Upper lobe of left lung (tissue), 6 donors: ENCODE results near the gene PPM1A. TPM values are rescaled to one million over a fixed set of nuclear protein-coding genes. Genes with fewer than 3 reads are reported as not detected.
"Not testable (repeated sequence)": the region's sequence is repeated elsewhere in the genome, so short reads cannot be mapped to it uniquely, and the experiment has no call there.

Experiments used
- ATAC-seq, 2 donors: fragments of 200-7000 bp; cut with Tn5 transposase; one replicate each; pipeline ENCODE4 v1.9.1; 2022; ENCODE audit warnings: mild to moderate bottlenecking in 2 of 2, moderate library complexity in 2 of 2; ENCODE audit not compliant: low FRiP score in 2 of 2
- DNase-seq, 2 donors: peaks; one replicate each; pipeline ENCODE4 v3.0.0-alpha.2; 2019 to 2020
- H3K27ac ChIP-seq, 4 donors: fragments of 200-600 bp; sonication (generic); one replicate each; pipeline ENCODE4 v1.5.1; 2016 to 2019
- H3K27me3 ChIP-seq, 4 donors: fragments of 200-600 bp; sonication (generic); one replicate each; pipeline ENCODE4 v1.5.1; 2017 to 2019
- H3K36me3 ChIP-seq, 4 donors: fragments of 200-600 bp; sonication (generic); one replicate each; pipeline ENCODE4 v1.5.1; 2016 to 2019
- H3K4me1 ChIP-seq, 4 donors: fragments of 200-600 bp; sonication (generic); one replicate each; pipeline ENCODE4 v1.5.1; 2018 to 2019
- H3K4me3 ChIP-seq, 4 donors: fragments of 200-600 bp; sonication (generic); one replicate each; pipeline ENCODE4 v1.5.1; 2017 to 2019; ENCODE audit warnings: mild to moderate bottlenecking in 2 of 4, moderate library complexity in 1 of 4
- H3K9me3 ChIP-seq, 4 donors: fragments of 200-600 bp; sonication (generic); one replicate each; pipeline ENCODE4 v1.5.1; 2018 to 2019
- EP300 ChIP-seq, 4 donors: sonication (generic); formaldehyde crosslinking; IDR thresholded peaks; one replicate each; pipeline ENCODE4 v1.5.1; 2017; ENCODE audit warnings: antibody characterized with exemption in 4 of 4, control low read depth in 2 of 4
- POLR2A ChIP-seq, 4 donors: fragments of 450-650 bp; IDR thresholded peaks; one replicate each; pipeline ENCODE4 v1.5.1; 2016 to 2017; ENCODE audit warnings: antibody characterized with exemption in 4 of 4, mild to moderate bottlenecking in 2 of 4
- POLR2AphosphoS5 ChIP-seq, 2 donors: sonication (generic); formaldehyde crosslinking; IDR thresholded peaks; one replicate each; pipeline ENCODE4 v1.5.1; 2017; ENCODE audit warnings: antibody characterized with exemption in 2 of 2
- WGBS, 2 donors: methylation state at CpG; one replicate each; pipeline ENCODE4 v1.1.5; 2017 to 2018; 5-methylcytosine and 5-hydroxymethylcytosine counted together
- total RNA-seq, 6 donors: library from RNA; depleted of rRNA in 4 of 6; stranded (reverse); fragments of >200 nt in 4 of 6; gene quantifications; one replicate each; pipeline versions ENCODE4 v1.1.0 to v1.2.1, GENCODE V29; 2016 to 2021
- TF ChIP-seq, protein P1 (sequence below), 6 experiments: fragments of 450-650 bp in 4 of 6; fragments of 200-600 bp in 2 of 6; sonication (generic) in 2 of 6; IDR thresholded peaks; one replicate each; pipeline ENCODE4 v1.5.1; 2016 to 2019; ENCODE audit warnings: antibody characterized with exemption in 6 of 6
- donor health status: DM: no; HTN: no; CAD: no; lungs with moderate emphysema.
- donor health status: DM: no; HTN: yes; CAD: no; lungs with severe emphysema.

Gene PPM1A
- total RNA-seq, 6 donors from 2014 or later = 20.5 to 71.8 (median 43.7) TPM

GRCh38 chr14:60315196-60315990, 66.4 kb downstream of the PPM1A start:
- Histone ChIP-seq H3K9me3 (no peaks in the 10 kb centered on the region), H3K36me3 (no peaks in the 10 kb centered on the region), H3K4me1 (no peaks in the 10 kb centered on the region), H3K27ac (no peak overlapping the region), H3K27me3 (no peaks in the 10 kb centered on the region), H3K4me3 (no peak overlapping the region)
- DNase-seq = no peak
- 68 to 78% methylated on average over 5 to 8 of the region's 8 CpGs for WGBS, 2 donors
- no peak for TF ChIP-seq POLR2AphosphoS5 (IDR thresholded peaks at IDR 0.05)
- no peak for TF ChIP-seq POLR2A (IDR thresholded peaks at IDR 0.05)
- no peak for TF ChIP-seq EP300 (IDR thresholded peaks at IDR 0.05)
- ATAC-seq = no peak

DNA sequence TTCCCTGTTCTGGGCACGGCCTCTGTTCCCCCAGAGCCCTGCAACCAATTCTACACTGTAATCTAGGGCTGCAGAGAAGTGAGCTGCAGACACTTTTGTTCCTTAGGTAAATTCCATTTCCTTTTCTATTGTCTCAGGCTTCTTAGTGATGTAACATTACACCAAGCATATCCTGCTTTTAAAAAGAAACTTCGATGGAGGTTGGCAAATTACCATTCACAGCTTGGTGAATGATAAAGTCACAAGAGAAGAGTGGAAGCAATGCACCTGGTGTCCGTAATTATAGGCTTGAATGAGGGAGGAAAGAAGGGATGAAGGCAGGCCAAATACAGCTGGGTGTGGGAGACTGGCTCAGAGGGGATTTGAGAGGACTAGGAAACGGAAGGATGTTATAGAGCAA, 68.6 kb downstream of the PPM1A start:
- WGBS, 2 donors = 51 to 54% methylated on average over 4 of the region's 4 CpGs
- Histone ChIP-seq H3K4me1 (no peaks in the 10 kb centered on the region), H3K4me3 (no peak overlapping the region), H3K36me3 (no peaks in the 10 kb centered on the region), H3K9me3 (no peaks in the 10 kb centered on the region), H3K27ac (no peak overlapping the region), H3K27me3 (no peaks in the 10 kb centered on the region)
- DNase-seq = no peak
- ATAC-seq = no peak
- TF ChIP-seq POLR2A (IDR thresholded peaks at IDR 0.05) (no peak), EP300 (IDR thresholded peaks at IDR 0.05) (no peak), POLR2AphosphoS5 (IDR thresholded peaks at IDR 0.05) (no peak)
- TF ChIP-seq, protein P1, sequence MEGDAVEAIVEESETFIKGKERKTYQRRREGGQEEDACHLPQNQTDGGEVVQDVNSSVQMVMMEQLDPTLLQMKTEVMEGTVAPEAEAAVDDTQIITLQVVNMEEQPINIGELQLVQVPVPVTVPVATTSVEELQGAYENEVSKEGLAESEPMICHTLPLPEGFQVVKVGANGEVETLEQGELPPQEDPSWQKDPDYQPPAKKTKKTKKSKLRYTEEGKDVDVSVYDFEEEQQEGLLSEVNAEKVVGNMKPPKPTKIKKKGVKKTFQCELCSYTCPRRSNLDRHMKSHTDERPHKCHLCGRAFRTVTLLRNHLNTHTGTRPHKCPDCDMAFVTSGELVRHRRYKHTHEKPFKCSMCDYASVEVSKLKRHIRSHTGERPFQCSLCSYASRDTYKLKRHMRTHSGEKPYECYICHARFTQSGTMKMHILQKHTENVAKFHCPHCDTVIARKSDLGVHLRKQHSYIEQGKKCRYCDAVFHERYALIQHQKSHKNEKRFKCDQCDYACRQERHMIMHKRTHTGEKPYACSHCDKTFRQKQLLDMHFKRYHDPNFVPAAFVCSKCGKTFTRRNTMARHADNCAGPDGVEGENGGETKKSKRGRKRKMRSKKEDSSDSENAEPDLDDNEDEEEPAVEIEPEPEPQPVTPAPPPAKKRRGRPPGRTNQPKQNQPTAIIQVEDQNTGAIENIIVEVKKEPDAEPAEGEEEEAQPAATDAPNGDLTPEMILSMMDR (IDR thresholded peaks at IDR 0.05) = no peak

GRCh38 chr14:60320860-60321259, 71.8 kb downstream of the PPM1A start:
- not testable (repeated sequence) for H3K27ac ChIP-seq, H3K4me3 ChIP-seq, H3K9me3 ChIP-seq, H3K4me1 ChIP-seq, H3K36me3 ChIP-seq, DNase-seq, ATAC-seq, H3K27me3 ChIP-seq
- 74 to 80% methylated on average over 3 of the region's 3 CpGs for WGBS, 2 donors

DNA sequence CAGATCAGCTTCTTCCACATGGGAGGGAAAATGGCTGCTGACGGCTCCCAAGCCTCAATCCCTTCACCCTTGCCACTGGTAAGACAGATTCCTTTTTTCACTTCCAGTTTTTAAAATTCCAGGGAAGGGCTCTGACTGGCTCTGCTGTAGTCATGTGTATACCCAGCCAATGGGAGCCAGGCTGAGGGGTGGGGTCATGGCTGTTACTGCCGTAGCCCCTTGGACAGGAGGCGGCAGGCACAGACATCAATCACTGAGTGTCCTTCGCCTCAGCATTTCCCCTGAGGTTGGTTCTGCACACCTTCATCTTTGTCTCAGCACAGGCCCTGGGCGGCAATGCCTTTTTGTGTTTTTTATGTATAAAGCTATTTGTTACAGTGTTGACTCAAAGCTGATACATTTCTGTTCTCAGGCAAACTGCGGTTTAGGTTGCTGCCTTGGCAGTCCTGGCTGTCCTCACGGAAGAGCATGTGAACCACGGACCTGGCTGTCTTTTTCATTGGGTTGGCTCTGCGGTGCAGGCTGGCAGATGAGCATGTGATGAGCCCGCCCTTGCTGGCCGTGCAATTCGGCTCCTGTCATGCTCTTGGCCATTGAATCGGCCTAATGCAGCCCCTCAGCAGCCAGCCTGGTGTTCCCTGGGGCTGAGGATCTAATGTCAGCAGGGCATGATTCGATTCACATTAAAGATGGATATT, 74.3 kb downstream of the PPM1A start:
- ATAC-seq (no peak), DNase-seq (peak in 1 of 2 donors; percentile 13)
- Histone ChIP-seq H3K9me3 (no peaks in the 10 kb centered on the region), H3K4me3 (no peak overlapping the region), H3K27me3 (peaks cover 0 to 8% (median 2%) of the 10 kb centered on the region in 4 donors), H3K36me3 (no peaks in the 10 kb centered on the region), H3K4me1 (peaks cover 7 to 12% (median 10%) of the 10 kb centered on the region in 4 donors), H3K27ac (no peak overlapping the region)
- TF ChIP-seq, protein P1 (IDR thresholded peaks at IDR 0.05) = no peak
- TF ChIP-seq POLR2AphosphoS5 (IDR thresholded peaks at IDR 0.05) = no peak
- no peak for TF ChIP-seq EP300 (IDR thresholded peaks at IDR 0.05)
- no peak for TF ChIP-seq POLR2A (IDR thresholded peaks at IDR 0.05)
- WGBS, 2 donors = 80 to 94% methylated on average over 10 to 14 of the region's 14 CpGs

DNA sequence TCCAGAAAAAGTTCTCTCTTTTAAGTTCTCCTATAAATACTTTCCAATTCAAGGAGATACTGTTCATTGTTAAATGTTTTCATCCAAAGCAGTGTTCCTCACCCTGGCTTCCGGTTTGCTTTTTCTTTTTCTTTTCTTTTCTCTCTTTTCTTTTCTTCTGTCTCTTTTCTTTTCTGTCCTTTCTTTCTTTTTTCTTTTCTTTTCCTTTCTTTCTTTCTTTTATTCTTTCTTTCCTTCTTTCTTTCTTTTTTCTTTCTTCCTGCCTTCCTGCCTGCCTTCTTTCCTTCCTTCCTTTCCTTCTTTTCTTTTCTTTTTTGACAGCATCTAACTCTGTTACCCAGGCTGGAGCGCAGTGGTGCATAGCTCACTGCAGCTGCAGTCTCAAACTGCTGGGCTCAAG, 75.8 kb downstream of the PPM1A start:
- DNase-seq (no peak), ATAC-seq (no peak)
- Histone ChIP-seq H3K4me3 (no peak overlapping the region), H3K4me1 (peaks cover 7 to 13% (median 10%) of the 10 kb centered on the region in 4 donors), H3K36me3 (no peaks in the 10 kb centered on the region), H3K9me3 (no peaks in the 10 kb centered on the region), H3K27ac (no peak overlapping the region), H3K27me3 (peaks cover 0 to 8% (median 2%) of the 10 kb centered on the region in 4 donors)
- TF ChIP-seq, protein P1 (IDR thresholded peaks at IDR 0.05) = no peak
- no peak for TF ChIP-seq POLR2A (IDR thresholded peaks at IDR 0.05)
- no peak for TF ChIP-seq POLR2AphosphoS5 (IDR thresholded peaks at IDR 0.05)
- TF ChIP-seq EP300 (IDR thresholded peaks at IDR 0.05) = no peak
- WGBS, 2 donors = 93 to 94% methylated on average over 2 of the region's 2 CpGs
